GM12878 (cell line): ENCODE measurements around the gene TMEM175. TPM values are rescaled to one million over a fixed set of nuclear protein-coding genes. Genes with fewer than 3 reads are reported as not detected.

ENCODE experiments used
- ATAC-seq: fragments of 200-7000 bp; cut with Tn5 transposase; 3 replicates; pipeline ENCODE4 v1.9.1; 2020; ENCODE audit warnings: mild to moderate bottlenecking, moderate library complexity
- BruUV-seq: library from RNA; stranded (reverse); fragments of 400-500 nt; replicated peaks from 2 replicates; lab custom pipeline; 2021; lab: Mats Ljungman, UMichigan
- CTCF ChIA-PET: fragments of 300-600 bp; sonication (Branson Sonifier 250); formaldehyde crosslinking; extraction: SDS; loops from one replicate; lab custom pipeline; 2021; ENCODE audit warnings: inconsistent platforms; lab: Yijun Ruan, JAX
- POLR2A ChIA-PET: fragments of 350-600 bp; formaldehyde crosslinking; extraction: SDS; loops from one replicate; lab custom pipeline; 2021; ENCODE audit warnings: inconsistent platforms; lab: Charles Lee
- RAD21 ChIA-PET: fragments of 300-600 bp; sonication (Branson Sonifier 250); formaldehyde crosslinking; loops from one replicate; lab custom pipeline; 2023; ENCODE audit warnings: antibody characterized with exemption; ENCODE audit not compliant: unreplicated experiment; lab: Charles Lee
- SMC1A ChIA-PET: fragments of 300-600 bp; sonication (Branson Sonifier 250); formaldehyde crosslinking; loops from one replicate; lab custom pipeline; 2023; ENCODE audit not compliant: unreplicated experiment, uncharacterized antibody; lab: Charles Lee
- DNase-seq: peaks from one replicate; pipeline ENCODE4 v3.0.0-alpha.2; 2011; ENCODE audit warnings: low read depth, low spot score
- FAIRE-seq: peaks from 3 replicates; lab custom pipeline; 2011; peaks lifted over from hg19 to GRCh38; lab: Jason Lieb, UNC
- H2AFZ ChIP-seq: 2 replicates; pipeline ENCODE4 v1.6.0; 2011; ENCODE audit warnings: low read depth, low read length, control low read depth; ENCODE audit not compliant: control insufficient read depth
- H3K27ac ChIP-seq: 2 replicates; pipeline ENCODE4 v1.5.1; 2011; ENCODE audit warnings: control low read depth; ENCODE audit not compliant: control insufficient read depth, insufficient read depth
- H3K27me3 ChIP-seq, 2 experiments: replicated peaks in 1 of 2; 2 replicates each; pipeline versions ENCODE4 v1.6.0 to v1.6.1; 2011; ENCODE audit warnings: low read length in 1 of 2; ENCODE audit not compliant: control insufficient read depth in 2 of 2, insufficient read depth in 2 of 2
- H3K36me3 ChIP-seq, 2 experiments: 2 replicates each; pipeline ENCODE4 v1.5.1; 2011; ENCODE audit warnings: low read length in 1 of 2; ENCODE audit not compliant: control insufficient read depth in 2 of 2, insufficient read depth in 2 of 2
- H3K4me1 ChIP-seq: 2 replicates; pipeline ENCODE4 v1.6.1; 2011; ENCODE audit warnings: mild to moderate bottlenecking, low read length, moderate library complexity, mixed read lengths; ENCODE audit not compliant: control insufficient read depth, insufficient read depth
- H3K4me2 ChIP-seq: 2 replicates; pipeline ENCODE4 v1.6.0; 2011; ENCODE audit warnings: control low read depth; ENCODE audit not compliant: control insufficient read depth, insufficient read depth
- H3K4me3 ChIP-seq: fragments of 200-600 bp; sonication (generic); 2 replicates; pipeline ENCODE4 v1.5.1; 2016
- H3K79me2 ChIP-seq: 2 replicates; pipeline ENCODE4 v1.6.0; 2011; ENCODE audit warnings: low read length; ENCODE audit not compliant: control insufficient read depth, insufficient read depth
- H3K9ac ChIP-seq: 2 replicates; pipeline ENCODE4 v1.8.0; 2011; ENCODE audit warnings: low read length, control low read depth, mixed read lengths; ENCODE audit not compliant: control insufficient read depth, insufficient read depth
- H3K9me3 ChIP-seq: replicated peaks from 3 replicates; pipeline ENCODE4 v1.5.1; 2011; ENCODE audit warnings: mild to moderate bottlenecking, low read length; ENCODE audit not compliant: control insufficient read depth, insufficient read depth
- H4K20me1 ChIP-seq: 2 replicates; pipeline ENCODE4 v1.6.0; 2011; ENCODE audit not compliant: control insufficient read depth, insufficient read depth
- BCL11A ChIP-seq: IDR thresholded peaks from 2 replicates; pipeline ENCODE4 v1.6.1; 2011; ENCODE audit warnings: low read depth, low read length
- CBX3 ChIP-seq: fragments of 200-600 bp; sonication (generic); IDR thresholded peaks from 2 replicates; pipeline ENCODE4 v1.6.1; 2016; ENCODE audit warnings: low read depth, borderline replicate concordance
- EP300 ChIP-seq, 2 experiments: fragments of 150-350 bp in 1 of 2; IDR thresholded peaks; 2 replicates each; pipeline ENCODE4 v1.6.1; 2011 to 2012; ENCODE audit warnings: low read depth in 2 of 2, low read length in 2 of 2, borderline replicate concordance in 1 of 2, improper control_type of control experiment in 1 of 2, inconsistent platforms in 1 of 2; ENCODE audit not compliant: control insufficient read depth in 1 of 2
- ESRRA ChIP-seq: IDR thresholded peaks from 2 replicates; pipeline ENCODE4 v1.6.1; 2012; ENCODE audit warnings: mild to moderate bottlenecking, low read length, improper control_type of control experiment
- GABPA ChIP-seq: IDR thresholded peaks from 2 replicates; pipeline ENCODE4 v1.6.1; 2014; ENCODE audit warnings: antibody characterized with exemption, low read depth, mild to moderate bottlenecking, inconsistent platforms
- MXI1 ChIP-seq: fragments of 150-350 bp; IDR thresholded peaks from 2 replicates; pipeline ENCODE4 v1.6.1; 2011; ENCODE audit warnings: low read depth, mild to moderate bottlenecking, inconsistent platforms, low read length, improper control_type of control experiment
- MYB ChIP-seq: fragments of 150-350 bp; IDR thresholded peaks from 2 replicates; pipeline ENCODE4 v1.6.1; 2014; ENCODE audit warnings: mild to moderate bottlenecking, low read depth, low read length, borderline replicate concordance
- MYC ChIP-seq: IDR thresholded peaks from 2 replicates; pipeline ENCODE4 v1.6.1; 2011; ENCODE audit warnings: mild to moderate bottlenecking, low read length, moderate library complexity, inconsistent platforms; ENCODE audit not compliant: insufficient read depth, insufficient replicate concordance, insufficient read length, severe bottlenecking
- PAX5 ChIP-seq: IDR thresholded peaks from 2 replicates; pipeline ENCODE4 v1.6.1; 2011; ENCODE audit warnings: low read depth, low read length, borderline replicate concordance
- POU2F2 ChIP-seq: IDR thresholded peaks from 3 replicates; pipeline ENCODE4 v1.6.1; 2011; ENCODE audit warnings: low read depth, mild to moderate bottlenecking, low read length, borderline replicate concordance
- RB1 ChIP-seq: fragments of 450-650 bp; formaldehyde crosslinking; IDR thresholded peaks from 2 replicates; pipeline ENCODE4 v1.6.1; 2017; ENCODE audit warnings: mild to moderate bottlenecking, borderline replicate concordance
- RBBP5 ChIP-seq: fragments of 200-600 bp; sonication (generic); conservative IDR thresholded peaks from 2 replicates; pipeline ENCODE4 v1.6.1; 2016
- SMC3 ChIP-seq: IDR thresholded peaks from 2 replicates; pipeline ENCODE4 v1.6.1; 2011; ENCODE audit warnings: low read length, improper control_type of control experiment, borderline replicate concordance
- SREBF1 ChIP-seq: IDR thresholded peaks from 2 replicates; pipeline ENCODE4 v1.6.1; 2012; ENCODE audit warnings: mild to moderate bottlenecking, low read length
- ZNF274 ChIP-seq: IDR thresholded peaks from one replicate; pipeline ENCODE4 v1.8.0; 2011; ENCODE audit not compliant: insufficient read length, insufficient read depth
- ZNF384 ChIP-seq: IDR thresholded peaks from 2 replicates; pipeline ENCODE4 v1.6.1; 2012; ENCODE audit warnings: low read depth, mild to moderate bottlenecking, low read length, improper control_type of control experiment, borderline replicate concordance
- WGBS: methylation state at CpG from one replicate; pipeline ENCODE4 v1.1.6; 2016; ENCODE audit warnings: low lambda C conversion rate; ENCODE audit not compliant: insufficient replicate concordance, insufficient coverage; ENCODE audit errors: missing lambda C conversion rate; 5-methylcytosine and 5-hydroxymethylcytosine counted together
- in situ Hi-C: fragments of 300-500 bp; cut with MboI; formaldehyde crosslinking; loops from 9 replicates; pipeline ENCODE4 v1.14.3; 2018; ENCODE audit warnings: mixed read lengths
- intact Hi-C: fragments of 100-400 bp; cut with micrococcal nuclease; formaldehyde crosslinking; loops from one replicate; pipeline ENCODE4 v1.14.2; 2022; ENCODE audit not compliant: unreplicated experiment
- polyA plus RNA-seq, 11 experiments: library from polyadenylated mRNA; depleted of rRNA in 4 of 11; unstranded in 6 of 11; stranded (reverse) in 5 of 11; fragments of >200 nt; fragmentation: Nextera tagmentation in 4 of 11; fragmentation: Illumina TruSeq in 1 of 11; extraction: Ambion mirVana in 4 of 11; extraction: Trizol in 1 of 11; gene quantifications; 1 replicate in 1 of 11; 2 replicates in 10 of 11; pipeline versions ENCODE4 v1.2.1 to v1.2.3, GENCODE V29; 2011 to 2016; ENCODE audit warnings: inconsistent platforms in 2 of 11, missing spikeins in 2 of 11, low read depth in 1 of 11
- total RNA-seq, 4 experiments: library from RNA; depleted of rRNA in 3 of 4; stranded (reverse); fragments of >200 nt in 3 of 4; fragmentation: Illumina TruSeq in 1 of 4; extraction: Trizol in 1 of 4; gene quantifications; 2 replicates each; pipeline versions ENCODE4 v1.2.1 to v1.2.3, GENCODE V29; 2013 to 2021
- TF ChIP-seq, protein P1 (sequence below): fragments of 450-650 bp; formaldehyde crosslinking; IDR thresholded peaks from 2 replicates; pipeline ENCODE4 v1.4.0; 2022; ENCODE audit warnings: mild to moderate bottlenecking, moderate library complexity
- TF ChIP-seq, protein P2 (sequence below): fragments of 450-650 bp; IDR thresholded peaks from 2 replicates; pipeline ENCODE4 v1.6.1; 2017; ENCODE audit warnings: mild to moderate bottlenecking, moderate library complexity

The TMEM175 gene
- total and polyA plus RNA-seq, 10 of the 15 experiments (the other 5 are each of a cell fraction or from before 2014, with no cell fraction given), result 0.11 to 39.5 (median 22.3) TPM

DNA sequence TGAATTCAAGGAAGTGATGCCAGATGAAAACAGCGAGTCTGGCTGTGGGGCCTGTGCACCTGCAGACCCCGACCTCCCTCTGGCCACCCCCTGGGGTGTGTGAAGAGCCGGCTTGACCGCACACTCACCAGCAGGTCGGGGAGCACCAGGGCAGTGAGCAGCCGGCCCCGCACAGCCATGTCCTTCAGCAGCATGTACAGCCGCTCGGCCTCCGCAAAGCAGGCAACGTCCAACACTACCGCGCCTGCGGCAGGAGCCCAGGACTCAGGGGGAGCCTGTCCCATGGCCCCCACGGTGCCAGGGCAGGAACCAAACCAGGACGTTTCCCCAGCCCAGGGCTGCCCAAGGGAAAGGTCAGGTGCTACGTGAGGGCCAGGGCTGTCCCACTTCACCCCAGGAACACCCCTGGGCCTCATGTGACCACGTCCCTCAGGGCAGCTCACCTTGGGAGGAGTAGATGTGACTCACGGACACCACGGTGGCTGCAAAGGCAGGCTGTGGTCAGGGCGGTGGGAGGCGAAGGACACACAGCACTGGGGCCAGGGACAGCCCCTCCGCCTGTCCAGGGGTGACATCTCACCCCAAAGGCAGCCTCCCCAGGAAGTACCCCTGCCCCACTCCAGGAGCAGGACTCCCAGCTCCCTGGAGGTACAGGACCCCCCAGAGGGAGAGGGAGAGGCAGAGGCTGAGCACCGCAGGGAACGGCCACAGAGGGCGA lies 32.9 kb downstream of the TMEM175 start:
- Histone ChIP-seq H3K9ac (no peak overlapping the region), H3K4me3 (no peak overlapping the region), H3K27me3 (no peaks in the 10 kb centered on the region), H3K4me2 (no peak overlapping the region), H3K27ac (no peak overlapping the region), H2AFZ (no peak overlapping the region), H3K9me3 (no peaks in the 10 kb centered on the region), H3K79me2 (no peaks in the 10 kb centered on the region), H4K20me1 (no peaks in the 10 kb centered on the region), H3K4me1 (no peaks in the 10 kb centered on the region), H3K36me3 (no peaks in the 10 kb centered on the region)
- POLR2A ChIA-PET, result no interaction called here
- no peak for DNase-seq
- ATAC-seq, result no peak; the same call in 2 of the 3 replicates
- WGBS, result 82% methylated on average over 25 of the region's 26 CpGs
- RAD21 ChIA-PET, result no interaction called here
- CTCF ChIA-PET, result no interaction called here
- no peak for FAIRE-seq
- intact Hi-C loops (no loop called here), in situ Hi-C loops (no loop called here)
- SMC1A ChIA-PET, result interaction anchor here (0.6 kb wide), 1 partner anchor 239 kb away, joined by 3 read pairs; no protein-coding TSS in a partner anchor
- BruUV-seq, result no TSS peak
- TF ChIP-seq RB1 (no peak), ZNF384 (no peak), BCL11A (no peak), POU2F2 (no peak), SREBF1 (no peak), ZNF274 (no peak), MXI1 (no peak), PAX5 (no peak), MYB (no peak), GABPA (no peak), CBX3 (no peak), SMC3 (no peak), ESRRA (no peak), MYC (no peak), EP300 (IDR thresholded peaks at IDR 0.05; ENCODE audit: borderline replicate concordance in 1 of 2, control insufficient read depth in 1 of 2, low read depth in 2 of 2, low read length in 2 of 2) (no peak), RBBP5 (no peak)
- TF ChIP-seq, protein P1, sequence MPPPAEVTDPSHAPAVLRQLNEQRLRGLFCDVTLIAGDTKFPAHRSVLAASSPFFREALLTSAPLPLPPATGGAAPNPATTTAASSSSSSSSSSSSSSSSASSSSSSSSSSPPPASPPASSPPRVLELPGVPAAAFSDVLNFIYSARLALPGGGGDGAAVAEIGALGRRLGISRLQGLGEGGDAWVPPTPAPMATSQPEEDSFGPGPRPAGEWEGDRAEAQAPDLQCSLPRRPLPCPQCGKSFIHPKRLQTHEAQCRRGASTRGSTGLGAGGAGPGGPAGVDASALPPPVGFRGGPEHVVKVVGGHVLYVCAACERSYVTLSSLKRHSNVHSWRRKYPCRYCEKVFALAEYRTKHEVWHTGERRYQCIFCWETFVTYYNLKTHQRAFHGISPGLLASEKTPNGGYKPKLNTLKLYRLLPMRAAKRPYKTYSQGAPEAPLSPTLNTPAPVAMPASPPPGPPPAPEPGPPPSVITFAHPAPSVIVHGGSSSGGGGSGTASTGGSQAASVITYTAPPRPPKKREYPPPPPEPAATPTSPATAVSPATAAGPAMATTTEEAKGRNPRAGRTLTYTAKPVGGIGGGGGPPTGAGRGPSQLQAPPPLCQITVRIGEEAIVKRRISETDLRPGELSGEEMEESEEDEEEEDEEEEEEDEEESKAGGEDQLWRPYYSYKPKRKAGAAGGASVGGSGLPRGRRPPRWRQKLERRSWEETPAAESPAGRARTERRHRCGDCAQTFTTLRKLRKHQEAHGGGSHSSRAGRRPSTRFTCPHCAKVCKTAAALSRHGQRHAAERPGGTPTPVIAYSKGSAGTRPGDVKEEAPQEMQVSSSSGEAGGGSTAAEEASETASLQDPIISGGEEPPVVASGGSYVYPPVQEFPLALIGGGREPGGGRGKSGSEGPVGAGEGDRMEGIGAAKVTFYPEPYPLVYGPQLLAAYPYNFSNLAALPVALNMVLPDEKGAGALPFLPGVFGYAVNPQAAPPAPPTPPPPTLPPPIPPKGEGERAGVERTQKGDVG (CRISPR knock-in tag), result no peak
- TF ChIP-seq, protein P2, sequence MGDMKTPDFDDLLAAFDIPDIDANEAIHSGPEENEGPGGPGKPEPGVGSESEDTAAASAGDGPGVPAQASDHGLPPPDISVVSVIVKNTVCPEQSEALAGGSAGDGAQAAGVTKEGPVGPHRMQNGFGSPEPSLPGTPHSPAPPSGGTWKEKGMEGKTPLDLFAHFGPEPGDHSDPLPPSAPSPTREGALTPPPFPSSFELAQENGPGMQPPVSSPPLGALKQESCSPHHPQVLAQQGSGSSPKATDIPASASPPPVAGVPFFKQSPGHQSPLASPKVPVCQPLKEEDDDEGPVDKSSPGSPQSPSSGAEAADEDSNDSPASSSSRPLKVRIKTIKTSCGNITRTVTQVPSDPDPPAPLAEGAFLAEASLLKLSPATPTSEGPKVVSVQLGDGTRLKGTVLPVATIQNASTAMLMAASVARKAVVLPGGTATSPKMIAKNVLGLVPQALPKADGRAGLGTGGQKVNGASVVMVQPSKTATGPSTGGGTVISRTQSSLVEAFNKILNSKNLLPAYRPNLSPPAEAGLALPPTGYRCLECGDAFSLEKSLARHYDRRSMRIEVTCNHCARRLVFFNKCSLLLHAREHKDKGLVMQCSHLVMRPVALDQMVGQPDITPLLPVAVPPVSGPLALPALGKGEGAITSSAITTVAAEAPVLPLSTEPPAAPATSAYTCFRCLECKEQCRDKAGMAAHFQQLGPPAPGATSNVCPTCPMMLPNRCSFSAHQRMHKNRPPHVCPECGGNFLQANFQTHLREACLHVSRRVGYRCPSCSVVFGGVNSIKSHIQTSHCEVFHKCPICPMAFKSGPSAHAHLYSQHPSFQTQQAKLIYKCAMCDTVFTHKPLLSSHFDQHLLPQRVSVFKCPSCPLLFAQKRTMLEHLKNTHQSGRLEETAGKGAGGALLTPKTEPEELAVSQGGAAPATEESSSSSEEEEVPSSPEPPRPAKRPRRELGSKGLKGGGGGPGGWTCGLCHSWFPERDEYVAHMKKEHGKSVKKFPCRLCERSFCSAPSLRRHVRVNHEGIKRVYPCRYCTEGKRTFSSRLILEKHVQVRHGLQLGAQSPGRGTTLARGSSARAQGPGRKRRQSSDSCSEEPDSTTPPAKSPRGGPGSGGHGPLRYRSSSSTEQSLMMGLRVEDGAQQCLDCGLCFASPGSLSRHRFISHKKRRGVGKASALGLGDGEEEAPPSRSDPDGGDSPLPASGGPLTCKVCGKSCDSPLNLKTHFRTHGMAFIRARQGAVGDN, result no peak
